GM12874 (cell line): Measurements from ENCODE around the gene OR10H5.

Experiments used
- TF ChIP-seq, protein P1 (sequence below): IDR thresholded peaks from 2 replicates; pipeline ENCODE4 v1.5.1; 2011; ENCODE audit warnings: low read depth, mild to moderate bottlenecking, control low read depth, low read length, moderate library complexity; ENCODE audit not compliant: insufficient read depth

The OR10H5 gene

DNA sequence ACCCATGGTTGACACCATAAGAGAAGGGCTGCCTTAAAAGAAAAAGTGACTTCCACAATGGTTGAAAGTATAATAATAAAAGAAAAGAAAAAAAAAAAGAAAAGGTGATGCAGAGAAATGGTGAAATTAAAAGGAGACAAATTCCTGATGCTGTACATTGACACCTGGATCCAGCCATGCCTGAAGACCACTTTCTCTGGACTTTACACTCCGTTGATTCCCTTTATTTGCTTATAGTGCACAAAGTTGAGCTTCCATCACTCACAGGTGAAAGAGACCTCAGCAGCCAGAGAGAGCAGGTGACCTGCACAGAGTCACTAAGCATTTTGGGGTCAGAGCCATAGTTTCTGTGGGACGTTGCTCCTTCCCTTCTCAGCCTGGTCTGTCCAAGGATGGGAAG lies 12.2 kb upstream of the OR10H5 start:
- TF ChIP-seq, protein P1, sequence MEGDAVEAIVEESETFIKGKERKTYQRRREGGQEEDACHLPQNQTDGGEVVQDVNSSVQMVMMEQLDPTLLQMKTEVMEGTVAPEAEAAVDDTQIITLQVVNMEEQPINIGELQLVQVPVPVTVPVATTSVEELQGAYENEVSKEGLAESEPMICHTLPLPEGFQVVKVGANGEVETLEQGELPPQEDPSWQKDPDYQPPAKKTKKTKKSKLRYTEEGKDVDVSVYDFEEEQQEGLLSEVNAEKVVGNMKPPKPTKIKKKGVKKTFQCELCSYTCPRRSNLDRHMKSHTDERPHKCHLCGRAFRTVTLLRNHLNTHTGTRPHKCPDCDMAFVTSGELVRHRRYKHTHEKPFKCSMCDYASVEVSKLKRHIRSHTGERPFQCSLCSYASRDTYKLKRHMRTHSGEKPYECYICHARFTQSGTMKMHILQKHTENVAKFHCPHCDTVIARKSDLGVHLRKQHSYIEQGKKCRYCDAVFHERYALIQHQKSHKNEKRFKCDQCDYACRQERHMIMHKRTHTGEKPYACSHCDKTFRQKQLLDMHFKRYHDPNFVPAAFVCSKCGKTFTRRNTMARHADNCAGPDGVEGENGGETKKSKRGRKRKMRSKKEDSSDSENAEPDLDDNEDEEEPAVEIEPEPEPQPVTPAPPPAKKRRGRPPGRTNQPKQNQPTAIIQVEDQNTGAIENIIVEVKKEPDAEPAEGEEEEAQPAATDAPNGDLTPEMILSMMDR, result no peak

DNA sequence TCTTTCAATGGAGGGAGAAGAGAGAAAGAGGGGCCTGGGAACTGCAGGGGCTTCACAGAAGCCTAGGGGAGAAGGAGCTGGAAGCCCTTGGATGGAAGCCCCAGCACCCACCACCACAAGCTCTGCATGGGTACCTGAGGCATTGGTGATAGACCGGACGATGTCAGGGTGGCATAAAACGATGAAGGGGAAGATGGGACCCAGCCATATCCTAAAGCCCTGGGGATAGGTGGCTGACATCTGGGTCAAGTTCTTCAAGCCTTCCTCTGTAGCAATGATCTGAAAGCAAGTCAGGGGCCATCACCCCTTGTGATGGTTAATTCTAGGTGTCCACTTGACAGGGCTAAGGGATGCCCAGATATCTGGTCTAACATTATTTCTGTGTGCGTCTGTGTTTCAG lies 11.2 kb upstream of the OR10H5 start:
- TF ChIP-seq, protein P1, result no peak

DNA sequence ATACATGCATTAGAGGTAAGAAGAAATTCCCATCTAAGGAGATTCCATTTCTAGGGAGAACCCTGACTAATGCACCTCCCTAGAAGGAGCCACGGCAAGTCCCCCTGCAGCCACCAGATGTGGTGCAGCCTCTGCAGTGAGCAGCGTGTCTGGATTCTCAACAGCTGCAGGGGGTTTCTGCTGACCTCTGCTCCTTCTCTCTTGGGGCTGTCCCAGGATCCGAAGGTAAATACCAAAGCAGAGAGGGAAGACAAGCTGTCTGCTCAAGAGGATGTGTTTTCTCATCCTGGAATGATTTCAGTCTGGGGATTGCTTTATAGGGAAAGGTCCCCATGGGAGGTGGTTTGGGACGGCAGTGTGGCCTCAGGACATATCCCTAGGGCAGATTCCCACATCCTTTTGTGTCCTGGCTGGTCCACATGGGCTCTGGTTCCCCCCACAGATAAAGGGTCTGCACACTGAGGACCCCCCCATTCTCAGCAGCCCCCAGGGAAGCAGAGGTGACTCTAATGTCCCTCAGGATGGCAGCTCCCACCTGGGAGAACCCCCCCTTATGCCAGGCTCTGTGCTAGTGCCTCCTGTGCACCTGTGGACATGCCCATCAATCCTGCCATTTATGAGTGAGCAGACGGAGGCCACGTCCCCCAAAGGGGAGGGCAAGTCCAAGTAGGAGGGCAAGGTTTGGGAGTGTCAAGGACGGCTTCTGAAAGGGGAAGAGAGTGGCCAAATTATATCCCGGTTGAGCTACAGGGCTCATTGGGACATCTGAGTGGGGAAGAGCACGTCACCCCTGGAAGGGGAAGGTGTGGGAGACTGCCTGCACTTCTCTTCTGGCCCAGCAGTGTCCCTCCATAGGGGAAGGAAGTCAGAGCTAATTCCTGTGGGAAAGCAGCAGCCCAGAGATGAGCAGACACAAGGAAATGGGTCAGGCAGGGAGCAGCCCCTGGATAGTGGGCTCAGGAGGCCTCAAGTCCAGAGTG lies 10.2 kb upstream of the OR10H5 start:
- TF ChIP-seq, protein P1, result no peak

GRCh38 chr19:15779756-15780476 lies 7.5 kb upstream of the OR10H5 start:
- TF ChIP-seq, protein P1, result no peak

DNA sequence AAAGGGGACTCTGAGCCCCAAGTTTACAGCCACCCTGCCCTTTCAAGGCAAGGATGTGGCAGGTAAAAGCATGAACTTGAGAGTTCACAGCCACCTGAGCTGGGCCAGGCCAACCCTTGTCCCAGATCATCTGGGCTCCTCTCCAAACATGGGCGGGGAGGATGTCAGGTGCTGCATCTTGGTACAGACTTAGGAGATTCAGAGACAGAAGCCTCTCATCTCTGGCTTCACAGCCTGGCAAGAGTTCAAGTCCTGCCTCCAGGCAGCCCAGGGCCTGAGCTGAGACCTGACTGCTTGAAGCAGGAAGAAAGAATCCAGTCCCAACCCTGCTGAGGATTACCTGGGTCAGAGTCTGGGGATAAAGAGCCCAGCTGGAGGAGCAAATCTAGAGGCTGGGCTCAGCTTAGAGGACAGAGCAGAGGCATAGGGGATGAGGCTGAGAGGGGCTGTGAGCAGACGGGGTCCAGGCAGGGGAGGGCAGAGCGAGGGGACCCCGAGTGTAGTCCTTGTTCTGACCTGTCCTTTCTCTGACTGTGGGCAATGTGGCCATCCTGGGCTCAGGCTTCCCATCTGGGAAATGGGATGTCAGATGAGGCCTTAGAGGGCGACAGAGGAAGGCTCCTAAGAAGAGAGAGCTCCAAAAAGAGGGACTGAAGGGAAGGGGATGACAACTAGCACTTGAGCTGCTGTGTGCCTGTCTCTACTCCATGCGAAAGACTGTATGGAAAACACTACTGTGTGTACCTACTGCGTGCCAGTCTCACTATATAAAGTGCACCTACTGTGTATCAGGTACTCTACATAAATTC lies 6.6 kb upstream of the OR10H5 start:
- TF ChIP-seq, protein P1, result no peak

DNA sequence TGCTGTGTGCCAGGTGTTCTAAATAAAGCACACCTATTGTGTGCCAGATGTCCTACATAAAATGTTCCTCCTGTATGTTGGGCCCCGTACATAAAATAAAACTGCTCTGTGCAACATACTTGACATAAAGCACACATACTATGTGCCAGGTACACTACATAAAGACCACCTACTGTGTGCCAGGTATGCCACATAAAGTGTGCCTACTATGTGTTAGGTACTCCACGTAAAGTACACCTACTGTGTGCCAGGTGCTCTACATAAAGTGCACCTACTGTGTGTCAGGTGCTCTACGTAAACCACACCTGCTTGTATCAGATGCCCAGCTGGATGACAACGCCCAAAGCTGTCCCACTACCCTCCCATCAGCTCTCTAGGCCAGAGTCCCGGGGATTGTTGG lies 5.8 kb upstream of the OR10H5 start:
- TF ChIP-seq, protein P1, result no peak

- TF ChIP-seq, protein P1, result no peak
These were observed 5.2 kb upstream of the OR10H5 start for GRCh38 chr19:15782211-15782610.
